GM12874 (cell line): ENCODE measurements around the gene MPPED2.

Experiments
- TF ChIP-seq, protein P1 (sequence below): IDR thresholded peaks from 2 replicates; pipeline ENCODE4 v1.5.1; 2011; ENCODE audit warnings: low read depth, mild to moderate bottlenecking, control low read depth, low read length, moderate library complexity; ENCODE audit not compliant: insufficient read depth

The MPPED2 gene, protein sequence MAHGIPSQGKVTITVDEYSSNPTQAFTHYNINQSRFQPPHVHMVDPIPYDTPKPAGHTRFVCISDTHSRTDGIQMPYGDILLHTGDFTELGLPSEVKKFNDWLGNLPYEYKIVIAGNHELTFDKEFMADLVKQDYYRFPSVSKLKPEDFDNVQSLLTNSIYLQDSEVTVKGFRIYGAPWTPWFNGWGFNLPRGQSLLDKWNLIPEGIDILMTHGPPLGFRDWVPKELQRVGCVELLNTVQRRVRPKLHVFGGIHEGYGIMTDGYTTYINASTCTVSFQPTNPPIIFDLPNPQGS

GRCh38 chr11:30586251-30587144 is at the start of gene MPPED2:
Gene MPPED2, minus strand, starts transcription at chr11:30586353. Its CDS starts 5,980 bp downstream, at chr11:30580373.
- TF ChIP-seq, protein P1, sequence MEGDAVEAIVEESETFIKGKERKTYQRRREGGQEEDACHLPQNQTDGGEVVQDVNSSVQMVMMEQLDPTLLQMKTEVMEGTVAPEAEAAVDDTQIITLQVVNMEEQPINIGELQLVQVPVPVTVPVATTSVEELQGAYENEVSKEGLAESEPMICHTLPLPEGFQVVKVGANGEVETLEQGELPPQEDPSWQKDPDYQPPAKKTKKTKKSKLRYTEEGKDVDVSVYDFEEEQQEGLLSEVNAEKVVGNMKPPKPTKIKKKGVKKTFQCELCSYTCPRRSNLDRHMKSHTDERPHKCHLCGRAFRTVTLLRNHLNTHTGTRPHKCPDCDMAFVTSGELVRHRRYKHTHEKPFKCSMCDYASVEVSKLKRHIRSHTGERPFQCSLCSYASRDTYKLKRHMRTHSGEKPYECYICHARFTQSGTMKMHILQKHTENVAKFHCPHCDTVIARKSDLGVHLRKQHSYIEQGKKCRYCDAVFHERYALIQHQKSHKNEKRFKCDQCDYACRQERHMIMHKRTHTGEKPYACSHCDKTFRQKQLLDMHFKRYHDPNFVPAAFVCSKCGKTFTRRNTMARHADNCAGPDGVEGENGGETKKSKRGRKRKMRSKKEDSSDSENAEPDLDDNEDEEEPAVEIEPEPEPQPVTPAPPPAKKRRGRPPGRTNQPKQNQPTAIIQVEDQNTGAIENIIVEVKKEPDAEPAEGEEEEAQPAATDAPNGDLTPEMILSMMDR: peak; percentile 49; the same call in 1 of the 2 replicates

DNA sequence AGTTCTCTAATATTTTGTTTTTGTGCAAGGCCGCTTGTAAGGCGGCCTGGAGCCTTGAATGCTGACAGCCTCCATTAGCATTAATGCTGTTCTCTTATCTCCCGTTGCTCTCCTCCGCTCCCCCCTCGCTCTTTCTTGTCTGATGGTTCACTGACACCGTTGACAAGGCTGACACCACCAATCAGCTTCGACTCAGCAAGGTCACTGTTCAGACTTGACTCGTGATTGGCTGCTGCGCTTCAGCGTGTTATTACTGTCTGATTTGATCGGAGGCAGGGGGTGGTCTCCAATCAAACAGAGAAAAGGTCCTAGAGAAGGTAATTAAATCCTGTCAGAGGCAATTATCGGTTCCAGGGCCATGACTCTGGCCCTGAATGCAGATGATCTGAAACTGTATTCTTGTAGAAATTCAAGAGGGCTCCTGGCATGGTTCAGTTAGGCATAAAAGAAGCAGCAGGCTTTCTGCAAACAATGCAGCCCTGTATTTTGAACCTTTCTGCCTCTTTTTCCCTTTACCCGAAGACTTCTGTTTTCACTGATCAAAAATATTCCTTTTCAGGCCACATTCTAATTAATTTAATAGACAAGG is 49.3 kb upstream of the MPPED2 start:
- TF ChIP-seq, protein P1: no peak

- TF ChIP-seq, protein P1: no peak
Measured at GRCh38 chr11:30631148-30631547, 45.0 kb upstream of the MPPED2 start.

DNA sequence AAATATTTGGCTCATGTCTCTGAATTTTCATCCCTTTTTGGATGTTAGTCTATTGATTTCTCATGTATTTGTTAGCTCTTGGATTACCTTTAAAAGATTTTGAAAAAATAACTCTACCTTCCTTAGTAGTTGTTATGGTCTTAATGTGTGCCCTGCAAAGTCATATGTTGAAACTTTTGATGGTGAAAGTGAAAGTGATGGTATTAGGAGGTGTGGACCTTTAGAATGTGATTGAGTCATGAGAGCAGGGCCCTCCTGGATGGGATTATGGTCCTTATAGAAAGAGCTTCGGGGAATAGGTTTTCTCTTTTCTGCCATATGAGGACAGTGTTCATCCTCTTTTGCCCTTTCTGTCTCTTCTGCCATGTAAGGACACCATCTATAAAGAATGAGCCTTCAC is 33.6 kb upstream of the MPPED2 start:
- TF ChIP-seq, protein P1: no peak

- TF ChIP-seq, protein P1: no peak
Measured at GRCh38 chr11:30617762-30618161, 31.6 kb upstream of the MPPED2 start.

GRCh38 chr11:30610628-30611027 is 24.5 kb upstream of the MPPED2 start:
- TF ChIP-seq, protein P1: no peak

- TF ChIP-seq, protein P1: no peak
Measured at GRCh38 chr11:30608534-30608933, 22.4 kb upstream of the MPPED2 start.
